SK-N-SH (cell line): ENCODE data around the gene NFE2. TPM values are rescaled to one million over a fixed set of nuclear protein-coding genes. Genes with fewer than 3 reads are reported as not detected.

Experiments used
- CTCF ChIA-PET: fragments of 300-600, 350-600 bp; formaldehyde crosslinking; extraction: SDS; loops from one replicate; lab custom pipeline; 2021; lab: Yijun Ruan, JAX
- POLR2A ChIA-PET: fragments of 350-600 bp; sonication (Branson Sonifier 250); formaldehyde crosslinking; extraction: SDS; loops from one replicate; lab custom pipeline; 2020; ENCODE audit warnings: antibody characterized with exemption, inconsistent platforms; lab: Yijun Ruan, JAX
- DNase-seq: peaks from one replicate; pipeline ENCODE4 v3.0.0; 2012
- H2AFZ ChIP-seq: fragments of 200-600 bp; sonication (generic); 2 replicates; pipeline ENCODE4 v1.8.1; 2016; ENCODE audit warnings: antibody characterized with exemption, mild to moderate bottlenecking, low read depth
- H3F3A ChIP-seq: fragments of 200-600 bp; sonication (generic); replicated peaks from 2 replicates; pipeline ENCODE3; 2016; ENCODE audit warnings: antibody characterized with exemption, mild to moderate bottlenecking; ENCODE audit not compliant: insufficient read depth
- H3K27ac ChIP-seq, 2 experiments: fragments of 200-500 bp in 1 of 2; fragments of 200-600 bp in 1 of 2; sonication (Bioruptor generic) in 1 of 2; sonication (generic), shearing (Covaris generic) in 1 of 2; 2 replicates each; pipeline versions ENCODE4 v1.5.1 to v1.6.1; 2014 to 2016; ENCODE audit warnings: low read depth in 2 of 2, inconsistent platforms in 1 of 2, low read length in 1 of 2, mild to moderate bottlenecking in 1 of 2, mixed read lengths in 1 of 2
- H3K27me3 ChIP-seq: fragments of 200-600 bp; sonication (generic), shearing (Covaris generic); 2 replicates; pipeline ENCODE4 v1.6.1; 2016; ENCODE audit warnings: mixed run types; ENCODE audit not compliant: insufficient read depth
- H3K36me3 ChIP-seq, 2 experiments: fragments of 200-500 bp in 1 of 2; fragments of 200-600 bp in 1 of 2; sonication (Bioruptor generic) in 1 of 2; sonication (generic) in 1 of 2; replicated peaks in 1 of 2; 2 replicates each; pipeline versions ENCODE3 to v1.5.1; 2014 to 2016; ENCODE audit warnings: low read length in 1 of 2, mild to moderate bottlenecking in 1 of 2; ENCODE audit not compliant: insufficient read depth in 2 of 2, control insufficient read depth in 1 of 2
- H3K4me1 ChIP-seq, 2 experiments: fragments of 200-500 bp in 1 of 2; fragments of 200-600 bp in 1 of 2; sonication (Bioruptor generic) in 1 of 2; sonication (generic), shearing (Covaris generic) in 1 of 2; 2 replicates each; pipeline versions ENCODE4 v1.5.1 to v1.6.1; 2014 to 2016; ENCODE audit warnings: low read depth in 1 of 2, low read length in 1 of 2, mixed run types in 1 of 2; ENCODE audit not compliant: insufficient read depth in 2 of 2, control insufficient read depth in 1 of 2
- H3K4me2 ChIP-seq: fragments of 200-600 bp; sonication (generic), shearing (Covaris generic); 2 replicates; pipeline ENCODE4 v1.6.1; 2017; ENCODE audit warnings: mixed run types
- H3K4me3 ChIP-seq, 2 experiments: fragments of 200-500 bp in 1 of 2; fragments of 200-600 bp in 1 of 2; sonication (Bioruptor generic) in 1 of 2; sonication (generic), shearing (Covaris generic) in 1 of 2; 2 replicates each; pipeline versions ENCODE4 v1.5.1 to v1.8.1; 2014 to 2016; ENCODE audit warnings: low read depth in 2 of 2, inconsistent platforms in 1 of 2, low read length in 1 of 2, mild to moderate bottlenecking in 1 of 2, mixed read lengths in 1 of 2, moderate library complexity in 1 of 2
- H3K79me2 ChIP-seq: fragments of 200-600 bp; sonication (generic); 2 replicates; pipeline ENCODE4 v1.8.1; 2017; ENCODE audit warnings: mild to moderate bottlenecking; ENCODE audit not compliant: insufficient read depth
- H3K9ac ChIP-seq: fragments of 200-600 bp; sonication (generic); 2 replicates; pipeline ENCODE4 v1.6.1; 2017; ENCODE audit warnings: mixed run types
- H3K9me2 ChIP-seq: fragments of 200-600 bp; sonication (generic); 2 replicates; pipeline ENCODE4 v1.6.1; 2017; ENCODE audit warnings: mixed run types
- H3K9me3 ChIP-seq: fragments of 200-600 bp; sonication (generic); 2 replicates; pipeline ENCODE4 v1.6.1; 2017; ENCODE audit warnings: mixed run types, mild to moderate bottlenecking, moderate library complexity
- H4K20me1 ChIP-seq: fragments of 200-600 bp; sonication (generic); 2 replicates; pipeline ENCODE4 v1.6.1; 2017; ENCODE audit warnings: mild to moderate bottlenecking, mixed run types; ENCODE audit not compliant: insufficient read depth
- CHD2 ChIP-seq: fragments of 150-350 bp; IDR thresholded peaks from 2 replicates; pipeline ENCODE4 v1.6.1; 2018; ENCODE audit warnings: low read length; ENCODE audit not compliant: partially characterized antibody
- CTCF ChIP-seq: fragments of 200-600 bp; sonication (generic); IDR thresholded peaks from 2 replicates; pipeline ENCODE4 v1.6.1; 2017; ENCODE audit warnings: antibody characterized with exemption, mild to moderate bottlenecking, moderate library complexity
- EP300 ChIP-seq, 2 experiments: IDR thresholded peaks; 2 replicates each; pipeline versions ENCODE4 v1.4.0 to v1.6.1; 2012; ENCODE audit warnings: borderline replicate concordance in 1 of 2, low read depth in 1 of 2, low read length in 1 of 2
- FOSL2 ChIP-seq: IDR thresholded peaks from 2 replicates; pipeline ENCODE4 v1.4.0; 2012; ENCODE audit warnings: low read depth, mild to moderate bottlenecking, moderate library complexity, borderline replicate concordance
- FOXM1 ChIP-seq: IDR thresholded peaks from 2 replicates; pipeline ENCODE4 v1.4.0; 2012; ENCODE audit warnings: low read depth, mild to moderate bottlenecking
- GATA2 ChIP-seq: sonication (generic); formaldehyde crosslinking; IDR thresholded peaks from 2 replicates; pipeline ENCODE4 v1.5.0; 2020; ENCODE audit warnings: mild to moderate bottlenecking, missing genetic modification reagents
- IRF3 ChIP-seq: fragments of 150-350 bp; IDR thresholded peaks from 2 replicates; pipeline ENCODE4 v1.6.1; 2016; ENCODE audit warnings: mild to moderate bottlenecking, low read depth, low read length
- JUND ChIP-seq: IDR thresholded peaks from 2 replicates; pipeline ENCODE4 v1.4.0; 2012
- MAX ChIP-seq: IDR thresholded peaks from 2 replicates; pipeline ENCODE4 v1.4.0; 2012; ENCODE audit warnings: low read depth
- MEF2A ChIP-seq: IDR thresholded peaks from 2 replicates; pipeline ENCODE4 v1.4.0; 2012; ENCODE audit warnings: low read depth, borderline replicate concordance
- MXI1 ChIP-seq: IDR thresholded peaks from 2 replicates; pipeline ENCODE4 v1.6.1; 2012; ENCODE audit warnings: mild to moderate bottlenecking, low read depth, low read length, improper control_type of control experiment
- NFIC ChIP-seq: IDR thresholded peaks from 2 replicates; pipeline ENCODE4 v1.4.0; 2012; ENCODE audit warnings: borderline replicate concordance
- REST ChIP-seq: IDR thresholded peaks from 2 replicates; pipeline ENCODE4 v1.6.1; 2012; ENCODE audit warnings: mild to moderate bottlenecking, low read depth, low read length, moderate library complexity
- RXRA ChIP-seq: IDR thresholded peaks from 2 replicates; pipeline ENCODE4 v1.4.0; 2012; ENCODE audit warnings: low read depth, mild to moderate bottlenecking, borderline replicate concordance
- TEAD4 ChIP-seq: IDR thresholded peaks from 2 replicates; pipeline ENCODE4 v1.4.0; 2012; ENCODE audit warnings: mild to moderate bottlenecking, borderline replicate concordance; ENCODE audit not compliant: insufficient read depth
- USF2 ChIP-seq: fragments of 150-350 bp; IDR thresholded peaks from 2 replicates; pipeline ENCODE4 v1.6.1; 2017; ENCODE audit warnings: antibody characterized with exemption, low read length, low read depth, borderline replicate concordance
- YY1 ChIP-seq: IDR thresholded peaks from 2 replicates; pipeline ENCODE4 v1.4.0; 2012; ENCODE audit warnings: low read depth, mild to moderate bottlenecking
- ZBTB33 ChIP-seq: IDR thresholded peaks from 2 replicates; pipeline ENCODE4 v1.4.0; 2012; ENCODE audit warnings: low read depth, borderline replicate concordance
- WGBS: methylation state at CpG from one replicate; pipeline ENCODE4 v1.1.6; 2017; ENCODE audit warnings: low lambda C conversion rate; 5-methylcytosine and 5-hydroxymethylcytosine counted together
- polyA plus RNA-seq, 3 experiments: library from polyadenylated mRNA; depleted of rRNA; stranded (reverse); fragments of >200 nt; gene quantifications; 2 replicates each; pipeline ENCODE4 v1.2.3, GENCODE V29; 2012

The NFE2 gene
- polyA plus RNA-seq, 1 of the 3 experiments (the other 2 are of a cell fraction): 0.25 TPM

GRCh38 chr12:54331461-54331860, 30.6 kb upstream of the NFE2 start:
- Histone ChIP-seq H2AFZ (no peak overlapping the region), H3K4me3 (no peak overlapping the region), H3K27ac (no peak overlapping the region), H3K27me3 (no peaks in the 10 kb centered on the region), H3K4me2 (no peak overlapping the region), H3K9me2 (no peaks in the 10 kb centered on the region), H3K9ac (no peak overlapping the region), H3F3A (no peaks in the 10 kb centered on the region), H3K79me2 (peaks cover 91% of the 10 kb centered on the region), H4K20me1 (0 out of 2 replicates have a peak, but pooled peaks cover 8% of the 10 kb centered on the region), H3K4me1 (peaks cover 0 to 6% of the 10 kb centered on the region in 2 experiments; a peak in 2 of 4 replicates), H3K9me3 (no peaks in the 10 kb centered on the region), H3K36me3 (peaks cover 4 to 8% of the 10 kb centered on the region in 2 experiments)
- ChIA-PET CTCF (interaction anchor here (0.9 to 16.1 kb wide), 5 partner anchors 28 to 111 kb away, joined by 4 to 266 read pairs (median 5); no protein-coding TSS in a partner anchor), POLR2A (no interaction called here)
- 77% methylated on average over 5 of the region's 5 CpGs for WGBS
- DNase-seq: no peak
- TF ChIP-seq REST: no peak
- TF ChIP-seq EP300 (IDR thresholded peaks at IDR 0.05; ENCODE audit: borderline replicate concordance in 1 of 2, low read depth in 1 of 2, low read length in 1 of 2): no peak
- no peak for TF ChIP-seq RXRA
- TF ChIP-seq GATA2 (CRISPR knock-in tag): no peak
- TF ChIP-seq YY1: no peak
- TF ChIP-seq FOSL2: no peak
- no peak for TF ChIP-seq FOXM1
- no peak for TF ChIP-seq NFIC
- TF ChIP-seq ZBTB33: no peak
- TF ChIP-seq MAX: no peak
- TF ChIP-seq IRF3: no peak
- no peak for TF ChIP-seq MXI1
- TF ChIP-seq CHD2: no peak
- TF ChIP-seq MEF2A: no peak
- no peak for TF ChIP-seq TEAD4
- TF ChIP-seq JUND: no peak
- TF ChIP-seq CTCF: no peak
- no peak for TF ChIP-seq USF2
